ENCODE results near the gene STK36.

GRCh38 chr2:218722876-218723785 is 51.2 kb downstream of the STK36 start:
- TF ChIP-seq POLR2AphosphoS5 (IDR thresholded peaks at IDR 0.05; ENCODE audit: borderline replicate concordance, low read depth, low read length) (no peak), EZH2 (IDR thresholded peaks at IDR 0.05) (no peak), FOXP2 (optimal IDR thresholded peaks at IDR 0.05; ENCODE audit: control extremely low read depth, extremely low read length, insufficient read depth) (peak; percentile 57)
